ENCODE results near the gene ATP10A. TPM values are rescaled to one million over a fixed set of nuclear protein-coding genes. Genes with fewer than 3 reads are reported as not detected.

ATP10A gene
- total and polyA plus RNA-seq, 9 of the 15 experiments (the other 6 are each of a cell fraction or from before 2014, with no cell fraction given) = 0.09 TPM; not detected in 8

GRCh38 chr15:25869701-25870100, 6.6 kb upstream of the ATP10A start (continued):
- no peak for TF ChIP-seq SRF (CRISPR knock-in tag; IDR thresholded peaks at IDR 0.05)
- no peak for TF ChIP-seq SIX5 (IDR thresholded peaks at IDR 0.05; ENCODE audit: borderline replicate concordance in 1 of 2, insufficient read depth in 1 of 2, low read depth in 1 of 2, low read length in 2 of 2)
- TF ChIP-seq GMEB1 (CRISPR knock-in tag; IDR thresholded peaks at IDR 0.05) = no peak

- no peaks in the 10 kb centered on the region for H3K36me3 ChIP-seq (ENCODE audit: control insufficient read depth, insufficient read depth, low read length)
- H3K79me2 ChIP-seq (ENCODE audit: control insufficient read depth, insufficient read depth, low read length) = no peaks in the 10 kb centered on the region
- intact Hi-C loops (cut with micrococcal nuclease) (no loop called here), in situ Hi-C loops (cut with MboI) (no loop called here)
- H3K4me3 ChIP-seq = no peak overlapping the region
- no peak for DNase-seq (ENCODE audit: extremely low read depth in 1 of 4, low spot score in 3 of 4)
- no peak overlapping the region for H3K4me2 ChIP-seq (ENCODE audit: insufficient read depth, low read length)
- no peak overlapping the region for H3K27ac ChIP-seq (ENCODE audit: extremely low read depth, low read depth, low read length)
- H3K9me3 ChIP-seq (replicated peaks; ENCODE audit: control insufficient read depth, insufficient read depth, low read depth, low read length) = no peaks in the 10 kb centered on the region
- peak; percentile 79 for TF ChIP-seq MAFG (tag; conservative IDR thresholded peaks at IDR 0.05)
- peak; percentile 77 for TF ChIP-seq MAFF (IDR thresholded peaks at IDR 0.05; ENCODE audit: low read length)
- TF ChIP-seq MAFK (IDR thresholded peaks at IDR 0.05; ENCODE audit: low read length) = peak; percentile 86
- peak; percentile 80 for TF ChIP-seq C11orf30 (IDR thresholded peaks at IDR 0.05; ENCODE audit: low read depth)
- peak; percentile 88 for TF ChIP-seq ZNF316 (IDR thresholded peaks at IDR 0.05)
- no peak for TF ChIP-seq ZNF212 (CRISPR knock-in tag; IDR thresholded peaks at IDR 0.05)
- TF ChIP-seq, protein P1, sequence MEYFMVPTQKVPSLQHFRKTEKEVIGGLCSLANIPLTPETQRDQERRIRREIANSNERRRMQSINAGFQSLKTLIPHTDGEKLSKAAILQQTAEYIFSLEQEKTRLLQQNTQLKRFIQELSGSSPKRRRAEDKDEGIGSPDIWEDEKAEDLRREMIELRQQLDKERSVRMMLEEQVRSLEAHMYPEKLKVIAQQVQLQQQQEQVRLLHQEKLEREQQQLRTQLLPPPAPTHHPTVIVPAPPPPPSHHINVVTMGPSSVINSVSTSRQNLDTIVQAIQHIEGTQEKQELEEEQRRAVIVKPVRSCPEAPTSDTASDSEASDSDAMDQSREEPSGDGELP (CRISPR knock-in tag; IDR thresholded peaks at IDR 0.05; ENCODE audit: borderline replicate concordance) = no peak
- TF ChIP-seq THRAP3 (IDR thresholded peaks at IDR 0.05; ENCODE audit: borderline replicate concordance) = no peak
- FAIRE-seq = no peak
- no peak for ATAC-seq
- ChIA-PET CTCF (ENCODE audit: low intra/inter-chr PET ratio) (no interaction called here), POLR2A (interaction anchor here (1.5 kb wide), 1 partner anchor 11 kb away, joined by 5 read pairs; no protein-coding TSS in a partner anchor)
- H2AFZ ChIP-seq (ENCODE audit: low read depth, low read length) = no peak overlapping the region
- peaks cover 5 to 40% of the 10 kb centered on the region in 2 experiments; a peak in 4 of 5 replicates for H3K27me3 ChIP-seq (ENCODE audit: control insufficient read depth in 2 of 2, insufficient read depth in 2 of 2, low read length in 2 of 2)
- WGBS (ENCODE audit: insufficient coverage, low coverage, missing lambda C conversion rate) = 0% methylated on average over 7 of the region's 7 CpGs
- no peaks in the 10 kb centered on the region for H3K9me1 ChIP-seq (ENCODE audit: control insufficient read depth, insufficient read depth, low read length)
- H3K9ac ChIP-seq (ENCODE audit: insufficient read depth in 1 of 2, low read depth in 2 of 2, low read length in 2 of 2) = no peak overlapping the region
- H3K4me1 ChIP-seq (replicated peaks in 1 of 2; ENCODE audit: control insufficient read depth in 2 of 2, insufficient read depth in 2 of 2, low read length in 2 of 2) = peaks cover 0 to 12% of the 10 kb centered on the region in 2 experiments; a peak in 1 of 5 replicates
- no peaks in the 10 kb centered on the region for H4K20me1 ChIP-seq (replicated peaks; ENCODE audit: control insufficient read depth, insufficient read depth, low read length)
- BruUV-seq (replicated peaks) = no TSS peak
Observed at GRCh38 chr15:25866874-25867273, 3.7 kb upstream of the ATP10A start.
